SK-N-SH (cell line): ENCODE results near the gene OSBPL8. TPM values are rescaled to one million over a fixed set of nuclear protein-coding genes. Genes with fewer than 3 reads are reported as not detected.
A peak's percentile ranks its signal among the peaks of the same experiment; 100 is the strongest.

Source experiments
- CTCF ChIA-PET: fragments of 300-600, 350-600 bp; formaldehyde crosslinking; extraction: SDS; loops from one replicate; lab custom pipeline; 2021; lab: Yijun Ruan, JAX
- POLR2A ChIA-PET: fragments of 350-600 bp; sonication (Branson Sonifier 250); formaldehyde crosslinking; extraction: SDS; loops from one replicate; lab custom pipeline; 2020; ENCODE audit warnings: antibody characterized with exemption, inconsistent platforms; lab: Yijun Ruan, JAX
- DNase-seq: peaks from one replicate; pipeline ENCODE4 v3.0.0; 2012
- H2AFZ ChIP-seq: fragments of 200-600 bp; sonication (generic); 2 replicates; pipeline ENCODE4 v1.8.1; 2016; ENCODE audit warnings: antibody characterized with exemption, mild to moderate bottlenecking, low read depth
- H3F3A ChIP-seq: fragments of 200-600 bp; sonication (generic); replicated peaks from 2 replicates; pipeline ENCODE3; 2016; ENCODE audit warnings: antibody characterized with exemption, mild to moderate bottlenecking; ENCODE audit not compliant: insufficient read depth
- H3K27ac ChIP-seq, 2 experiments: fragments of 200-500 bp in 1 of 2; fragments of 200-600 bp in 1 of 2; sonication (Bioruptor generic) in 1 of 2; sonication (generic), shearing (Covaris generic) in 1 of 2; 2 replicates each; pipeline versions ENCODE4 v1.5.1 to v1.6.1; 2014 to 2016; ENCODE audit warnings: low read depth in 2 of 2, inconsistent platforms in 1 of 2, low read length in 1 of 2, mild to moderate bottlenecking in 1 of 2, mixed read lengths in 1 of 2
- H3K27me3 ChIP-seq: fragments of 200-600 bp; sonication (generic), shearing (Covaris generic); 2 replicates; pipeline ENCODE4 v1.6.1; 2016; ENCODE audit warnings: mixed run types; ENCODE audit not compliant: insufficient read depth
- H3K36me3 ChIP-seq, 2 experiments: fragments of 200-500 bp in 1 of 2; fragments of 200-600 bp in 1 of 2; sonication (Bioruptor generic) in 1 of 2; sonication (generic) in 1 of 2; replicated peaks in 1 of 2; 2 replicates each; pipeline versions ENCODE3 to v1.5.1; 2014 to 2016; ENCODE audit warnings: low read length in 1 of 2, mild to moderate bottlenecking in 1 of 2; ENCODE audit not compliant: insufficient read depth in 2 of 2, control insufficient read depth in 1 of 2
- H3K4me1 ChIP-seq, 2 experiments: fragments of 200-500 bp in 1 of 2; fragments of 200-600 bp in 1 of 2; sonication (Bioruptor generic) in 1 of 2; sonication (generic), shearing (Covaris generic) in 1 of 2; 2 replicates each; pipeline versions ENCODE4 v1.5.1 to v1.6.1; 2014 to 2016; ENCODE audit warnings: low read depth in 1 of 2, low read length in 1 of 2, mixed run types in 1 of 2; ENCODE audit not compliant: insufficient read depth in 2 of 2, control insufficient read depth in 1 of 2
- H3K4me2 ChIP-seq: fragments of 200-600 bp; sonication (generic), shearing (Covaris generic); 2 replicates; pipeline ENCODE4 v1.6.1; 2017; ENCODE audit warnings: mixed run types
- H3K4me3 ChIP-seq, 2 experiments: fragments of 200-500 bp in 1 of 2; fragments of 200-600 bp in 1 of 2; sonication (Bioruptor generic) in 1 of 2; sonication (generic), shearing (Covaris generic) in 1 of 2; 2 replicates each; pipeline versions ENCODE4 v1.5.1 to v1.8.1; 2014 to 2016; ENCODE audit warnings: low read depth in 2 of 2, inconsistent platforms in 1 of 2, low read length in 1 of 2, mild to moderate bottlenecking in 1 of 2, mixed read lengths in 1 of 2, moderate library complexity in 1 of 2
- H3K79me2 ChIP-seq: fragments of 200-600 bp; sonication (generic); 2 replicates; pipeline ENCODE4 v1.8.1; 2017; ENCODE audit warnings: mild to moderate bottlenecking; ENCODE audit not compliant: insufficient read depth
- H3K9ac ChIP-seq: fragments of 200-600 bp; sonication (generic); 2 replicates; pipeline ENCODE4 v1.6.1; 2017; ENCODE audit warnings: mixed run types
- H3K9me2 ChIP-seq: fragments of 200-600 bp; sonication (generic); 2 replicates; pipeline ENCODE4 v1.6.1; 2017; ENCODE audit warnings: mixed run types
- H3K9me3 ChIP-seq: fragments of 200-600 bp; sonication (generic); 2 replicates; pipeline ENCODE4 v1.6.1; 2017; ENCODE audit warnings: mixed run types, mild to moderate bottlenecking, moderate library complexity
- H4K20me1 ChIP-seq: fragments of 200-600 bp; sonication (generic); 2 replicates; pipeline ENCODE4 v1.6.1; 2017; ENCODE audit warnings: mild to moderate bottlenecking, mixed run types; ENCODE audit not compliant: insufficient read depth
- CHD2 ChIP-seq: fragments of 150-350 bp; IDR thresholded peaks from 2 replicates; pipeline ENCODE4 v1.6.1; 2018; ENCODE audit warnings: low read length; ENCODE audit not compliant: partially characterized antibody
- GABPA ChIP-seq: IDR thresholded peaks from 2 replicates; pipeline ENCODE4 v1.4.0; 2012; ENCODE audit warnings: low read depth, mild to moderate bottlenecking
- MAX ChIP-seq: IDR thresholded peaks from 2 replicates; pipeline ENCODE4 v1.4.0; 2012; ENCODE audit warnings: low read depth
- MEF2A ChIP-seq: IDR thresholded peaks from 2 replicates; pipeline ENCODE4 v1.4.0; 2012; ENCODE audit warnings: low read depth, borderline replicate concordance
- PBX3 ChIP-seq: IDR thresholded peaks from 2 replicates; pipeline ENCODE4; 2012
- POLR2AphosphoS5 ChIP-seq: IDR thresholded peaks from 2 replicates; pipeline ENCODE4 v1.6.1; 2012; ENCODE audit warnings: low read depth, low read length
- RAD21 ChIP-seq: IDR thresholded peaks from 2 replicates; pipeline ENCODE4 v1.6.1; 2012; ENCODE audit warnings: mild to moderate bottlenecking, low read length
- RCOR1 ChIP-seq: fragments of 150-350 bp; IDR thresholded peaks from 2 replicates; pipeline ENCODE4 v1.6.1; 2017; ENCODE audit warnings: antibody characterized with exemption, low read length
- TCF12 ChIP-seq: IDR thresholded peaks from 2 replicates; pipeline ENCODE4 v1.4.0; 2012
- USF1 ChIP-seq: IDR thresholded peaks from 2 replicates; pipeline ENCODE4 v1.4.0; 2012; ENCODE audit warnings: low read depth, borderline replicate concordance
- YY1 ChIP-seq: IDR thresholded peaks from 2 replicates; pipeline ENCODE4 v1.4.0; 2012; ENCODE audit warnings: low read depth, mild to moderate bottlenecking
- ZBTB33 ChIP-seq: IDR thresholded peaks from 2 replicates; pipeline ENCODE4 v1.4.0; 2012; ENCODE audit warnings: low read depth, borderline replicate concordance
- WGBS: methylation state at CpG from one replicate; pipeline ENCODE4 v1.1.6; 2017; ENCODE audit warnings: low lambda C conversion rate; 5-methylcytosine and 5-hydroxymethylcytosine counted together
- polyA plus RNA-seq, 3 experiments: library from polyadenylated mRNA; depleted of rRNA; stranded (reverse); fragments of >200 nt; gene quantifications; 2 replicates each; pipeline ENCODE4 v1.2.3, GENCODE V29; 2012

The OSBPL8 gene
- polyA plus RNA-seq, 1 of the 3 experiments (the other 2 are of a cell fraction): 10.6 TPM

- POLR2A ChIA-PET: interaction anchor here (0.5 kb wide), 1 partner anchor 811 kb away, joined by 4 read pairs; no protein-coding TSS in a partner anchor
- H3K4me2 ChIP-seq: no peak overlapping the region
- CTCF ChIA-PET: interaction anchor here (2.2 kb wide), 1 partner anchor 36 kb away, joined by 8 read pairs; no protein-coding TSS in a partner anchor
- no peak for TF ChIP-seq MEF2A
- no peak for TF ChIP-seq CHD2
- TF ChIP-seq RCOR1: no peak
- no peak for TF ChIP-seq GABPA
- TF ChIP-seq YY1: no peak
- no peak overlapping the region for H2AFZ ChIP-seq
- 97% methylated on average over 5 of the region's 5 CpGs for WGBS
- peaks cover 6% of the 10 kb centered on the region for H4K20me1 ChIP-seq
- no peak overlapping the region for H3K4me3 ChIP-seq
- H3K27me3 ChIP-seq: no peaks in the 10 kb centered on the region
- no peaks in the 10 kb centered on the region for H3K36me3 ChIP-seq
- H3K4me1 ChIP-seq: peaks cover 24 to 32% of the 10 kb centered on the region in 2 experiments; a peak in 3 of 4 replicates
- peaks cover 96% of the 10 kb centered on the region for H3K79me2 ChIP-seq
- H3K27ac ChIP-seq: no peak overlapping the region
- no peak overlapping the region for H3K9ac ChIP-seq
- DNase-seq: no peak
- H3K9me2 ChIP-seq: no peaks in the 10 kb centered on the region
- no peaks in the 10 kb centered on the region for H3K9me3 ChIP-seq
- peaks cover 28% of the 10 kb centered on the region for H3F3A ChIP-seq
Measured at GRCh38 chr12:76551482-76551888, 8.1 kb downstream of the OSBPL8 start.

- Histone ChIP-seq H3K9me3 (no peaks in the 10 kb centered on the region), H3K27ac (peak overlapping the region; percentile 25 to 70; a peak in 3 of 4 replicates), H3K36me3 (peaks cover 0 to 5% of the 10 kb centered on the region in 2 experiments), H3K4me2 (peak overlapping the region; percentile 70), H3K4me3 (peak overlapping the region in 1 of 2 experiments; percentile 41; a peak in 2 of 4 replicates), H4K20me1 (peaks cover 6% of the 10 kb centered on the region), H3K9ac (peak overlapping the region; percentile 1; the same call in 1 of the 2 replicates), H3K4me1 (peaks cover 8 to 30% of the 10 kb centered on the region in 2 experiments; a peak in 3 of 4 replicates), H2AFZ (no peak overlapping the region; the same call in 1 of the 2 replicates), H3K79me2 (peaks cover 96% of the 10 kb centered on the region), H3K9me2 (no peaks in the 10 kb centered on the region), H3K27me3 (no peaks in the 10 kb centered on the region), H3F3A (peaks cover 14% of the 10 kb centered on the region)
- CTCF ChIA-PET: no interaction called here
- POLR2A ChIA-PET: no interaction called here
- 60% methylated on average over 4 of the region's 4 CpGs for WGBS
- DNase-seq: no peak
- TF ChIP-seq MAX (no peak), POLR2AphosphoS5 (no peak), USF1 (no peak), RAD21 (no peak), ZBTB33 (no peak), PBX3 (0 out of 2 replicates have a peak, but pooled peaks have one; percentile 4), MEF2A (no peak), TCF12 (0 out of 2 replicates have a peak, but pooled peaks have one; percentile 20)
Measured at GRCh38 chr12:76549131-76549530, 10.4 kb downstream of the OSBPL8 start.
